Right lobe of liver (tissue), 6 donors: ENCODE results near the gene TPSAB1. TPM values are rescaled to one million over a fixed set of nuclear protein-coding genes. Genes with fewer than 3 reads are reported as not detected.

ENCODE experiments used
- ATAC-seq, 4 donors: fragments of 200-7000 bp; cut with Tn5 transposase; one replicate each; pipeline ENCODE4 v1.9.1; 2020; ENCODE audit warnings: mild to moderate bottlenecking in 4 of 4, moderate library complexity in 4 of 4
- DNase-seq, 3 donors: peaks; one replicate each; pipeline ENCODE4 v3.0.0-alpha.2; 2020
- H3K27ac ChIP-seq, 3 donors: fragments of 200-600 bp; one replicate each; pipeline ENCODE4 v1.8.0; 2022
- H3K27me3 ChIP-seq, 2 donors: fragments of 200-600 bp; one replicate each; pipeline ENCODE4 v1.8.0; 2022
- H3K36me3 ChIP-seq, 4 donors: fragments of 200-600 bp; sonication (generic) in 1 of 4; one replicate each; pipeline versions ENCODE4 v1.5.1 to v1.8.0; 2017 to 2022; ENCODE audit warnings: control low read depth in 1 of 4
- H3K4me1 ChIP-seq, 4 donors: fragments of 200-600 bp; sonication (generic) in 1 of 4; one replicate each; pipeline versions ENCODE4 v1.5.1 to v1.8.0; 2017 to 2022; ENCODE audit warnings: control low read depth in 1 of 4
- H3K4me3 ChIP-seq, 3 donors: fragments of 200-600 bp; one replicate each; pipeline ENCODE4 v1.8.0; 2022
- H3K9me3 ChIP-seq, 4 donors: fragments of 200-600 bp; sonication (generic) in 1 of 4; one replicate each; pipeline versions ENCODE4 v1.5.1 to v1.8.0; 2017 to 2022; ENCODE audit warnings: control low read depth in 1 of 4
- POLR2A ChIP-seq: fragments of 450-650 bp; IDR thresholded peaks from one replicate; pipeline ENCODE4 v1.6.1; 2017; ENCODE audit warnings: antibody characterized with exemption, mild to moderate bottlenecking
- WGBS: methylation state at CpG from one replicate; pipeline ENCODE4 v1.1.6; 2018; ENCODE audit warnings: low coverage, low lambda C conversion rate; ENCODE audit not compliant: insufficient coverage; ENCODE audit errors: missing lambda C conversion rate; 5-methylcytosine and 5-hydroxymethylcytosine counted together
- intact Hi-C, 2 donors: fragments of 100-400 bp; cut with DNase I; formaldehyde crosslinking; loops; one replicate each; pipeline versions ENCODE4 v1.11.2 to v1.14.1; 2022
- total RNA-seq, 6 experiments: library from RNA; depleted of rRNA in 2 of 6; stranded (reverse); fragments of >200 nt in 2 of 6; fragmentation: NEBNext Ultra II Directional in 3 of 6; extraction: Animal tissue kit (Norgen Biotek cat#: 25700) in 3 of 6; gene quantifications; one replicate each; pipeline versions ENCODE4 v1.1.0 to v1.2.4, GENCODE V29; 2016 to 2023
- TF ChIP-seq, protein P1 (sequence below), 4 donors: fragments of 200-600 bp in 3 of 4; fragments of 450-650 bp in 1 of 4; IDR thresholded peaks; one replicate each; pipeline versions ENCODE4 v1.5.1 to v1.8.0; 2016 to 2022; ENCODE audit warnings: antibody characterized with exemption in 4 of 4, mild to moderate bottlenecking in 2 of 4
- donor health status: DM: no; HTN: yes; CAD: no.
- donor health status: DM: no; HTN: no; CAD: no.
- donor health status: DM: no; HTN: no; CAD: no.
- donor health status: DM: no; HTN: yes; CAD: no.
- donor health status: DM: no; HTN: yes; CAD: no.

Gene TPSAB1
- total RNA-seq, 6 experiments from 2014 or later = 0.39 to 1.1 (median 0.81) TPM; not detected in 1

- Histone ChIP-seq H3K36me3 (no peaks in the 10 kb centered on the region), H3K4me3 (no peak overlapping the region), H3K27ac (no peak overlapping the region), H3K4me1 (no peaks in the 10 kb centered on the region), H3K9me3 (no peaks in the 10 kb centered on the region), H3K27me3 (peaks cover 0 to 5% of the 10 kb centered on the region in 2 donors)
- intact Hi-C loops = no loop called here
- ATAC-seq (no peak), DNase-seq (no peak)
- TF ChIP-seq, protein P1, sequence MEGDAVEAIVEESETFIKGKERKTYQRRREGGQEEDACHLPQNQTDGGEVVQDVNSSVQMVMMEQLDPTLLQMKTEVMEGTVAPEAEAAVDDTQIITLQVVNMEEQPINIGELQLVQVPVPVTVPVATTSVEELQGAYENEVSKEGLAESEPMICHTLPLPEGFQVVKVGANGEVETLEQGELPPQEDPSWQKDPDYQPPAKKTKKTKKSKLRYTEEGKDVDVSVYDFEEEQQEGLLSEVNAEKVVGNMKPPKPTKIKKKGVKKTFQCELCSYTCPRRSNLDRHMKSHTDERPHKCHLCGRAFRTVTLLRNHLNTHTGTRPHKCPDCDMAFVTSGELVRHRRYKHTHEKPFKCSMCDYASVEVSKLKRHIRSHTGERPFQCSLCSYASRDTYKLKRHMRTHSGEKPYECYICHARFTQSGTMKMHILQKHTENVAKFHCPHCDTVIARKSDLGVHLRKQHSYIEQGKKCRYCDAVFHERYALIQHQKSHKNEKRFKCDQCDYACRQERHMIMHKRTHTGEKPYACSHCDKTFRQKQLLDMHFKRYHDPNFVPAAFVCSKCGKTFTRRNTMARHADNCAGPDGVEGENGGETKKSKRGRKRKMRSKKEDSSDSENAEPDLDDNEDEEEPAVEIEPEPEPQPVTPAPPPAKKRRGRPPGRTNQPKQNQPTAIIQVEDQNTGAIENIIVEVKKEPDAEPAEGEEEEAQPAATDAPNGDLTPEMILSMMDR (IDR thresholded peaks at IDR 0.05) = no peak
- TF ChIP-seq POLR2A = no peak
- 58% methylated on average over 11 of the region's 32 CpGs for WGBS
Observed at GRCh38 chr16:1262210-1262845, 21.8 kb downstream of the TPSAB1 start.

- intact Hi-C loops = no loop called here
- ATAC-seq (no peak), DNase-seq (no peak)
- Histone ChIP-seq H3K9me3 (no peaks in the 10 kb centered on the region), H3K36me3 (no peaks in the 10 kb centered on the region), H3K4me1 (no peaks in the 10 kb centered on the region), H3K27me3 (peaks cover 0 to 5% of the 10 kb centered on the region in 2 donors), H3K4me3 (no peak overlapping the region), H3K27ac (no peak overlapping the region)
- TF ChIP-seq POLR2A = no peak
- TF ChIP-seq, protein P1 (IDR thresholded peaks at IDR 0.05) = no peak
- 20% methylated on average over 1 of the region's 9 CpGs for WGBS
Observed at GRCh38 chr16:1262846-1263221, 22.3 kb downstream of the TPSAB1 start.

DNA sequence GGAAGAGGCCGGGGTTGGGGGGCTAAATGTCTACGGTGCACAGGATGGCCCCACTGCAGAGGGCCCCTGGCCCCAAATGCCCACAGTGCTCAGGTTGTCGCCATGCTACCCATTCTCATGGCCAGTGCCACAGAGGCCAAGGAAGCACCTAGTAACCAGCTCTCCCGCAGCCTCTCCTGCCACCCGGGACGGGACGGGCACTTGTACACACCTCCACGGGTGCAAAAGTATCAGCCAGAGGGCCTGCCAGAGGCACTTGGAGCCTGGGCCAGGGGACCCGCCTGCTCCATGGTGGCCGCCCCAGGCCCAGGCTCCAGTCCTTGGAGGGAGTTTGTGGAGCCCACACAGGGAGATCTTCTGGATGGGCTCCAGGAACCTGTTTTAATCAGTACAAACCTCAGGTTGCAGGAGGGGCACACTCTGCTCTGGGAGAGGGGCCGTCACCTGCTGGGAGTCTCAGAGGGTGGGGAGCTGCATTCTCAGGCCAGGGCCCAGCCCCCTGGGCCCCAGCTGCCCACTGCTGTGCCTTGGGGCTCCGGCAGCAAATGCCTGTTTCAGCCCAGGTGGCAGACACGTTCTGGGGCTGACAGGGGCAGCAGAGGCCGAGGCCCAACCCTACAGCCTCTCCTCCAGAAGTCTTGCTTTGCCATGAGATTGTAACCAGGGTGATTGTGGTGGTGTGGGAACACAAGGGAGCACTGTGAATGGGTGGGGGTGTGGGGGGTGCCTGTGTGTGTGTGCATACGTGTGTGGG, 23.3 kb downstream of the TPSAB1 start:
- Histone ChIP-seq H3K9me3 (no peaks in the 10 kb centered on the region), H3K4me3 (no peak overlapping the region), H3K36me3 (no peaks in the 10 kb centered on the region), H3K4me1 (no peaks in the 10 kb centered on the region), H3K27ac (no peak overlapping the region), H3K27me3 (peaks cover 0 to 5% of the 10 kb centered on the region in 2 donors)
- 67% methylated on average over 1 of the region's 15 CpGs for WGBS
- DNase-seq (no peak), ATAC-seq (no peak)
- intact Hi-C loops = no loop called here
- TF ChIP-seq, protein P1 (IDR thresholded peaks at IDR 0.05) = no peak
- no peak for TF ChIP-seq POLR2A

GRCh38 chr16:1264345-1265089, 24.0 kb downstream of the TPSAB1 start:
- 78% methylated on average over 16 of the region's 16 CpGs for WGBS
- intact Hi-C loops = no loop called here
- H3K27ac ChIP-seq = no peak overlapping the region
- DNase-seq (no peak), ATAC-seq (no peak)
- TF ChIP-seq, protein P1 (IDR thresholded peaks at IDR 0.05) = no peak
- TF ChIP-seq POLR2A = no peak
- no peaks in the 10 kb centered on the region for H3K36me3 ChIP-seq
- H3K27me3 ChIP-seq = peaks cover 0 to 5% of the 10 kb centered on the region in 2 donors
- H3K9me3 ChIP-seq = no peaks in the 10 kb centered on the region
- H3K4me1 ChIP-seq = no peaks in the 10 kb centered on the region
- H3K4me3 ChIP-seq = no peak overlapping the region
